Loucy (cell line): ENCODE data around the gene SDR9C7.
"Not testable (repeated sequence)": the region's sequence is repeated elsewhere in the genome, so short reads cannot be mapped to it uniquely, and the experiment has no call there.

ENCODE experiments used
- H2AFZ ChIP-seq: fragments of 200-600 bp; sonication (generic); 2 replicates; pipeline ENCODE4 v1.6.0; 2016; ENCODE audit warnings: antibody characterized with exemption, mild to moderate bottlenecking, low read length, moderate library complexity
- H3F3A ChIP-seq: fragments of 200-600 bp; 2 replicates; pipeline ENCODE4 v1.6.0; 2016; ENCODE audit warnings: antibody characterized with exemption, low read depth, mild to moderate bottlenecking
- H3K27me3 ChIP-seq: fragments of 200-600 bp; sonication (generic); 2 replicates; pipeline ENCODE4 v1.6.1; 2014; ENCODE audit warnings: low read length, mild to moderate bottlenecking; ENCODE audit not compliant: insufficient read depth, poor library complexity, severe bottlenecking
- H3K36me3 ChIP-seq: fragments of 200-600 bp; sonication (generic); 2 replicates; pipeline ENCODE4 v1.6.1; 2016; ENCODE audit warnings: low read length; ENCODE audit not compliant: insufficient read depth
- H3K4me1 ChIP-seq: fragments of 200-600 bp; sonication (generic); 2 replicates; pipeline ENCODE4 v1.5.1; 2014; ENCODE audit warnings: low read length, mild to moderate bottlenecking; ENCODE audit not compliant: insufficient read depth, poor library complexity, severe bottlenecking
- H3K4me2 ChIP-seq: fragments of 200-600 bp; sonication (generic); 2 replicates; pipeline ENCODE4 v1.6.0; 2014; ENCODE audit warnings: antibody characterized with exemption, low read length, low read depth, mild to moderate bottlenecking; ENCODE audit not compliant: poor library complexity, severe bottlenecking
- H3K4me3 ChIP-seq: fragments of 200-600 bp; sonication (generic); 2 replicates; pipeline ENCODE4 v1.5.1; 2014; ENCODE audit warnings: low read length, mild to moderate bottlenecking, mixed read lengths; ENCODE audit not compliant: poor library complexity, severe bottlenecking
- H3K79me2 ChIP-seq: fragments of 200-600 bp; sonication (generic); 2 replicates; pipeline ENCODE4 v1.6.1; 2014; ENCODE audit warnings: low read length; ENCODE audit not compliant: insufficient read depth
- H3K9ac ChIP-seq: fragments of 200-600 bp; sonication (generic); 2 replicates; pipeline ENCODE4 v1.6.0; 2014; ENCODE audit warnings: mild to moderate bottlenecking, low read depth, low read length, moderate library complexity; ENCODE audit not compliant: poor library complexity, severe bottlenecking
- H3K9me2 ChIP-seq: fragments of 200-600 bp; sonication (generic); replicated peaks from 2 replicates; pipeline ENCODE4 v1.6.1; 2016; ENCODE audit warnings: low read depth, low read length, mixed read lengths
- H3K9me3 ChIP-seq: fragments of 200-600 bp; sonication (generic); 2 replicates; pipeline ENCODE4 v1.6.1; 2014; ENCODE audit warnings: mild to moderate bottlenecking, antibody characterized with exemption, low read length, low read depth; ENCODE audit not compliant: insufficient read depth
- H4K20me1 ChIP-seq: fragments of 200-600 bp; sonication (generic); 2 replicates; pipeline ENCODE4 v1.6.0; 2014; ENCODE audit warnings: antibody characterized with exemption, low read length, mild to moderate bottlenecking; ENCODE audit not compliant: insufficient read depth, poor library complexity, severe bottlenecking
- EZH2phosphoT487 ChIP-seq: fragments of 200-600 bp; IDR thresholded peaks from 2 replicates; pipeline ENCODE4 v1.6.1; 2018; ENCODE audit warnings: antibody characterized with exemption, mild to moderate bottlenecking, moderate library complexity, borderline replicate concordance
- TF ChIP-seq, protein P1 (sequence below): fragments of 200-600 bp; sonication (generic); conservative IDR thresholded peaks from 2 replicates; pipeline ENCODE4 v1.5.1; 2014; ENCODE audit warnings: mild to moderate bottlenecking, antibody characterized with exemption, low read length

Gene SDR9C7

DNA sequence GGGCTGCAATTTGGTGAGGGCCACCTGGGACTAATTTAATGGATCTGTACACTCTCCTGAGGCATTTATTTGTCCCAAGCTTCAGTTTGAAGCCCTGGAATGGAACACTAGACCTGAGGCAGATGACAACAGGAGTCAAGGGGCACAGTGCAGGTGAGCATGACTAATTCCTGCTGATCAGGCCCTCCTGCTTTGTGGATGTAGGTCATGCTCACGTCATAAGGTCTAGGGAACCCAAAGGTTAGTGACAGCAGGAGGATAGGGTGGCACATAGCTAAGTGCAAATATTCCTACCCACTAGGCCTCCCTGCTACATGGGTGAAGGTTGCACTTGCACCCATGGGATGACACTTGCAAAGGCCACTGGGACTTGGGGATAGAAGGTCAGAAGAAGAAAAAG, 30.8 kb downstream of the SDR9C7 start:
- Histone ChIP-seq H3F3A (no peaks in the 10 kb centered on the region), H3K27me3 (no peaks in the 10 kb centered on the region), H3K9me3 (peaks cover 18% of the 10 kb centered on the region), H3K9ac (no peak overlapping the region), H2AFZ (no peak overlapping the region), H3K36me3 (no peaks in the 10 kb centered on the region), H3K4me3 (no peak overlapping the region), H3K4me1 (no peaks in the 10 kb centered on the region), H3K9me2 (no peaks in the 10 kb centered on the region), H4K20me1 (no peaks in the 10 kb centered on the region), H3K4me2 (no peak overlapping the region), H3K79me2 (no peaks in the 10 kb centered on the region)
- no peak for TF ChIP-seq EZH2phosphoT487
- TF ChIP-seq, protein P1, sequence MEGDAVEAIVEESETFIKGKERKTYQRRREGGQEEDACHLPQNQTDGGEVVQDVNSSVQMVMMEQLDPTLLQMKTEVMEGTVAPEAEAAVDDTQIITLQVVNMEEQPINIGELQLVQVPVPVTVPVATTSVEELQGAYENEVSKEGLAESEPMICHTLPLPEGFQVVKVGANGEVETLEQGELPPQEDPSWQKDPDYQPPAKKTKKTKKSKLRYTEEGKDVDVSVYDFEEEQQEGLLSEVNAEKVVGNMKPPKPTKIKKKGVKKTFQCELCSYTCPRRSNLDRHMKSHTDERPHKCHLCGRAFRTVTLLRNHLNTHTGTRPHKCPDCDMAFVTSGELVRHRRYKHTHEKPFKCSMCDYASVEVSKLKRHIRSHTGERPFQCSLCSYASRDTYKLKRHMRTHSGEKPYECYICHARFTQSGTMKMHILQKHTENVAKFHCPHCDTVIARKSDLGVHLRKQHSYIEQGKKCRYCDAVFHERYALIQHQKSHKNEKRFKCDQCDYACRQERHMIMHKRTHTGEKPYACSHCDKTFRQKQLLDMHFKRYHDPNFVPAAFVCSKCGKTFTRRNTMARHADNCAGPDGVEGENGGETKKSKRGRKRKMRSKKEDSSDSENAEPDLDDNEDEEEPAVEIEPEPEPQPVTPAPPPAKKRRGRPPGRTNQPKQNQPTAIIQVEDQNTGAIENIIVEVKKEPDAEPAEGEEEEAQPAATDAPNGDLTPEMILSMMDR: no peak

DNA sequence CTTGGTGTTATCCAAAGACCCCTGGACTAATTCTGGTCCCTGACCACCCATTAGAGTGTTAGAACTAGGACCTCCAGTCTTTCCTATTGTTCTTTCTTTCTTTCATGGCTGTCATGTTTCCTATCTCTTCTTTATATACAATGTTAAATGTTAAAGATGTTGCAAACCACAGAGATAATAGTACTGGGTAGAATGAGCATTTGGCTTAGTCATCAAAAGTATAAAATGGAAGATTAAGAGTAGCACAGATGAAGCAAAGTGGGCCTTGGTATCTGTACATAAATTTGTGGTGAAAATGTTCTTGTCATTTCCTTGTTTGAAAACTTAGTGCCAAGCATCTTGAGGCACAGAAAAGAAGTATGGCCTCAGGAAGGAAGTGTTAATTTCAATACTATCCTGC, 32.9 kb downstream of the SDR9C7 start:
- not testable (repeated sequence) for H3K27me3 ChIP-seq, H4K20me1 ChIP-seq, H3K79me2 ChIP-seq, H3F3A ChIP-seq, H3K36me3 ChIP-seq, H3K4me2 ChIP-seq, H3K4me1 ChIP-seq, H3K9me2 ChIP-seq, H3K4me3 ChIP-seq, H2AFZ ChIP-seq, H3K9ac ChIP-seq
- H3K9me3 ChIP-seq: peaks cover 18% of the 10 kb centered on the region

DNA sequence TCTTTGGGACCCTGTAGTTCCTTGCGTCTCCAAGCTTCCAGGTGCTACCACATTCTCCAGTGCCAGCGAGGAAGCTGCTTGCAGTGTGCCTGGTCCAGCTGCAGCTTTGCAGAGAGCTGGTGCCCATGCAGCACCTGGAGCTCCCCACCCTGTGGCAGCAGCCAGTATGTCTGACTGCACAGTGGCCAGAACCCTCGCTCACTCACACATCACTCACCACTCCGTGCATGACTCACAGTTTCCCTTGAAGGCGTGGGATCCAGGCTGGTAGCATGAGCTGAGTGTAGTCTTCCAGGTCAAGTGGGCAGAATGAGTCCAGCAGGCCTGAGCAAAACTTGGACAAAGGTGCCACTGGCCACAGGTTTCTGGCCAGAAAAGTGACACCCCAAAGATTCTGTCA, 33.6 kb downstream of the SDR9C7 start:
- H3K9ac ChIP-seq: no peak overlapping the region
- no peaks in the 10 kb centered on the region for H3F3A ChIP-seq
- no peaks in the 10 kb centered on the region for H3K79me2 ChIP-seq
- H3K9me3 ChIP-seq: peaks cover 18% of the 10 kb centered on the region
- H3K9me2 ChIP-seq: no peaks in the 10 kb centered on the region
- no peaks in the 10 kb centered on the region for H4K20me1 ChIP-seq
- H3K36me3 ChIP-seq: no peaks in the 10 kb centered on the region
- TF ChIP-seq, protein P1: no peak
- no peak for TF ChIP-seq EZH2phosphoT487
- H2AFZ ChIP-seq: no peak overlapping the region
- no peak overlapping the region for H3K4me2 ChIP-seq
- H3K4me1 ChIP-seq: no peaks in the 10 kb centered on the region
- H3K4me3 ChIP-seq: no peak overlapping the region
- no peaks in the 10 kb centered on the region for H3K27me3 ChIP-seq

DNA sequence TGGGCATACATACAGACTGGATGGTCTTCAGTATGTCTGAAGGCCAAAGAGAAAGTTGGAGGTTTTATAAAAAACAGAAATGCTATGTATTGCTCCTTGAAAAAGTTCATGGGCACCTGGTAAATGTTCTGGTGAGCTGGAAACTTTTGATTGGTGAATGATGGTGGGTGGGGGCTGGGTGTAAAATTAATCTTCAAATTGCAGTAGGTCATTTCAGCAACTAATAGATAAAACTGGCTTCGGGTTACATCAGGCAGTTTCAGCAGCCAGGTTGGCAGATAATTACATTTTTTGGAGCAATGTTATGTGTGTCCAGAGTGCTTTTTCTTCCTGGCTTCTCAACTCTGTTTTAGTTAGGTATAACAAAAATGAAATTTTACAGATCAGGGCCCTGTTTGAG, 35.3 kb downstream of the SDR9C7 start:
- H3K9me3 ChIP-seq: peaks cover 16% of the 10 kb centered on the region
- H3K4me1 ChIP-seq: no peaks in the 10 kb centered on the region
- no peak overlapping the region for H2AFZ ChIP-seq
- no peaks in the 10 kb centered on the region for H3K79me2 ChIP-seq
- H3K9me2 ChIP-seq: no peaks in the 10 kb centered on the region
- no peak overlapping the region for H3K9ac ChIP-seq
- H3K4me2 ChIP-seq: no peak overlapping the region
- TF ChIP-seq, protein P1: no peak
- no peak for TF ChIP-seq EZH2phosphoT487
- H3F3A ChIP-seq: no peaks in the 10 kb centered on the region
- H3K4me3 ChIP-seq: no peak overlapping the region
- no peaks in the 10 kb centered on the region for H3K36me3 ChIP-seq
- H4K20me1 ChIP-seq: no peaks in the 10 kb centered on the region
- no peaks in the 10 kb centered on the region for H3K27me3 ChIP-seq
